Fibroblast of lung (primary cell): ENCODE measurements around the gene GRIN2A. TPM values are rescaled to one million over a fixed set of nuclear protein-coding genes. Genes with fewer than 3 reads are reported as not detected.

Experiments used
- DNase-seq, 2 donors: peaks; one replicate each; pipeline versions ENCODE4 v3.0.0 to v3.0.0-alpha.2; 2010; ENCODE audit warnings: low read depth in 2 of 2
- H2AFZ ChIP-seq: 2 replicates; pipeline ENCODE4 v1.5.1; 2012; ENCODE audit warnings: low read length, control low read depth, inconsistent platforms
- H3K27ac ChIP-seq: 2 replicates; pipeline ENCODE4 v1.5.1; 2011; ENCODE audit warnings: low read length, control low read depth; ENCODE audit not compliant: insufficient read depth
- H3K27me3 ChIP-seq: 2 replicates; pipeline ENCODE4 v1.5.1; 2011; ENCODE audit warnings: mild to moderate bottlenecking, low read length; ENCODE audit not compliant: control insufficient read depth, insufficient read depth
- H3K36me3 ChIP-seq: 2 replicates; pipeline ENCODE4 v1.5.1; 2011; ENCODE audit warnings: low read length; ENCODE audit not compliant: control insufficient read depth, insufficient read depth
- H3K4me1 ChIP-seq: 2 replicates; pipeline ENCODE4 v1.5.1; 2011; ENCODE audit warnings: low read length; ENCODE audit not compliant: control insufficient read depth, insufficient read depth; ENCODE audit errors: extremely low read depth
- H3K4me2 ChIP-seq: 2 replicates; pipeline ENCODE4 v1.5.1; 2011; ENCODE audit warnings: low read length, control low read depth; ENCODE audit not compliant: insufficient read depth; ENCODE audit errors: extremely low read depth
- H3K4me3 ChIP-seq, 4 experiments: fragments of 200-600 bp in 1 of 4; sonication (generic) in 1 of 4; replicated peaks in 1 of 4; 2 replicates each; pipeline ENCODE4 v1.5.1; 2011 to 2016; ENCODE audit warnings: low read length in 4 of 4, low read depth in 3 of 4, mild to moderate bottlenecking in 3 of 4, control low read depth in 2 of 4, inconsistent platforms in 1 of 4, mixed read lengths in 1 of 4; ENCODE audit not compliant: insufficient read depth in 1 of 4; ENCODE audit errors: control extremely low read depth in 1 of 4
- H3K79me2 ChIP-seq: 2 replicates; pipeline ENCODE4 v1.5.1; 2012; ENCODE audit warnings: mild to moderate bottlenecking, low read length, inconsistent platforms; ENCODE audit not compliant: control insufficient read depth, insufficient read depth
- H3K9ac ChIP-seq: 2 replicates; pipeline ENCODE4 v1.5.1; 2011; ENCODE audit warnings: mild to moderate bottlenecking, low read length, control low read depth; ENCODE audit not compliant: insufficient read depth
- H3K9me3 ChIP-seq: 2 replicates; pipeline ENCODE4 v1.5.1; 2012; ENCODE audit warnings: low read depth, low read length; ENCODE audit not compliant: control insufficient read depth, insufficient read depth
- H4K20me1 ChIP-seq: 2 replicates; pipeline ENCODE4 v1.5.1; 2011; ENCODE audit warnings: low read length; ENCODE audit not compliant: control insufficient read depth, insufficient read depth; ENCODE audit errors: extremely low read depth
- EZH2 ChIP-seq: IDR thresholded peaks from 2 replicates; pipeline ENCODE4 v1.5.1; 2012; ENCODE audit warnings: low read length, control low read depth, mild to moderate bottlenecking; ENCODE audit errors: missing control alignments
- polyA plus RNA-seq, 2 donors: library from polyadenylated mRNA; depleted of rRNA in 1 of 2; stranded (reverse) in 1 of 2; unstranded in 1 of 2; fragments of >200 nt; gene quantifications; 2 replicates each; pipeline ENCODE4 v1.2.1, GENCODE V29; 2011 to 2012; ENCODE audit warnings: missing spikeins in 1 of 2
- total RNA-seq: library from RNA; depleted of rRNA; stranded (reverse); fragments of >200 nt; gene quantifications from 2 replicates; pipeline ENCODE4 v1.2.1, GENCODE V29; 2014
- TF ChIP-seq, protein P1 (sequence below), 2 donors: IDR thresholded peaks in 1 of 2; conservative IDR thresholded peaks in 1 of 2; 1 replicate in 1 of 2; 2 replicates in 1 of 2; pipeline ENCODE4 v1.5.1; 2011 to 2012; ENCODE audit warnings: low read length in 2 of 2, control low read depth in 1 of 2, inconsistent platforms in 1 of 2, low read depth in 1 of 2, mild to moderate bottlenecking in 1 of 2

GRIN2A gene
- total and polyA plus RNA-seq, 2 donors (not counting 1 experiment from before 2014, with no cell fraction given) = 0.15 to 0.33 TPM

DNA sequence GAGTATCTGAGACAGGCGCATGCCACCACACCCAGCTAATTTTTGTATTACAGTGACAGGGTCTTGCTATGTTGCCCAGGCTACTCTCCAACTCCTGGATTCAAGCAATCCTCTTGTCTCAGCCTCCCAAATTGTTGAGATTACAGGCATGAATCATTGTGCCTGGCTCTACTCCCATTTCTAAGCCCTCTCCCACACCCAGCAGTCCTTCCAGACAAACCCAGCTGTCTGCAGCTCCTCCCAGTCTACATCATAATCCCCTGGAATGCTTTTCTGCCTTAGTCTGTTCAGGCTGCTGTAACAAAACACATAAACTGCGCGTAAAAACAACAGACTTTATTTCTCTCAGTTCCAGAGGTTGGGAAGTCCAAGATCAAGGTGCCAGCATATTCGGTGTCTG lies 144.5 kb downstream of the GRIN2A start:
- Histone ChIP-seq H3K4me3 (no peak overlapping the region), H3K79me2 (no peaks in the 10 kb centered on the region), H3K27me3 (no peaks in the 10 kb centered on the region), H2AFZ (no peak overlapping the region), H3K9ac (no peak overlapping the region), H3K4me1 (no peaks in the 10 kb centered on the region), H3K4me2 (no peak overlapping the region), H3K27ac (no peak overlapping the region), H4K20me1 (no peaks in the 10 kb centered on the region), H3K36me3 (no peaks in the 10 kb centered on the region), H3K9me3 (no peaks in the 10 kb centered on the region)
- TF ChIP-seq, protein P1, sequence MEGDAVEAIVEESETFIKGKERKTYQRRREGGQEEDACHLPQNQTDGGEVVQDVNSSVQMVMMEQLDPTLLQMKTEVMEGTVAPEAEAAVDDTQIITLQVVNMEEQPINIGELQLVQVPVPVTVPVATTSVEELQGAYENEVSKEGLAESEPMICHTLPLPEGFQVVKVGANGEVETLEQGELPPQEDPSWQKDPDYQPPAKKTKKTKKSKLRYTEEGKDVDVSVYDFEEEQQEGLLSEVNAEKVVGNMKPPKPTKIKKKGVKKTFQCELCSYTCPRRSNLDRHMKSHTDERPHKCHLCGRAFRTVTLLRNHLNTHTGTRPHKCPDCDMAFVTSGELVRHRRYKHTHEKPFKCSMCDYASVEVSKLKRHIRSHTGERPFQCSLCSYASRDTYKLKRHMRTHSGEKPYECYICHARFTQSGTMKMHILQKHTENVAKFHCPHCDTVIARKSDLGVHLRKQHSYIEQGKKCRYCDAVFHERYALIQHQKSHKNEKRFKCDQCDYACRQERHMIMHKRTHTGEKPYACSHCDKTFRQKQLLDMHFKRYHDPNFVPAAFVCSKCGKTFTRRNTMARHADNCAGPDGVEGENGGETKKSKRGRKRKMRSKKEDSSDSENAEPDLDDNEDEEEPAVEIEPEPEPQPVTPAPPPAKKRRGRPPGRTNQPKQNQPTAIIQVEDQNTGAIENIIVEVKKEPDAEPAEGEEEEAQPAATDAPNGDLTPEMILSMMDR (conservative IDR thresholded peaks at IDR 0.05 in 1 of 2, IDR thresholded peaks at IDR 0.05 in 1 of 2; ENCODE audit: low read depth in 1 of 2, low read length in 2 of 2) = no peak
- TF ChIP-seq EZH2 = no peak
- peak in 1 of 2 donors; percentile 64 for DNase-seq

DNA sequence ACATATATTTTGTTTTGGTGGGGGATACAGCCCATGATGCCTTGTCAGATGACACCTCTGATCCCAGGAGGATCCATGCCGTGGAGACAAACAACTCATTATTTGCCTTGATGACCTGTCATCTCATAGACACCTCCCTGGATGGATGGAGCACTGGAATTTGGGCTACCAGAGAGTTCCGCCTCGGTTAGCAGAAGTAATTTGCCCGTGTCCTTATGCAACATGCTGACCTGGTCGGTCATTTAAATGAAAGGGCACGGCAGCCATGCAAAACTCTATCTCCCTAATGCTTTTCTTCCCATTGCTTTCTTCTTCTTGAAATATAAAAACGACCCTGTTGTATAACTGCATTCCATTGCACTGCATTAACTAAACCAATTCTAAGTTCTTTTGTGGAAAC lies 145.3 kb downstream of the GRIN2A start:
- Histone ChIP-seq H3K9me3 (no peaks in the 10 kb centered on the region), H3K79me2 (no peaks in the 10 kb centered on the region), H3K4me3 (no peak overlapping the region), H3K27me3 (no peaks in the 10 kb centered on the region), H3K4me2 (no peak overlapping the region), H4K20me1 (no peaks in the 10 kb centered on the region), H3K4me1 (no peaks in the 10 kb centered on the region), H3K27ac (no peak overlapping the region), H2AFZ (no peak overlapping the region), H3K9ac (no peak overlapping the region), H3K36me3 (no peaks in the 10 kb centered on the region)
- no peak for DNase-seq
- TF ChIP-seq, protein P1 (conservative IDR thresholded peaks at IDR 0.05 in 1 of 2, IDR thresholded peaks at IDR 0.05 in 1 of 2; ENCODE audit: low read depth in 1 of 2, low read length in 2 of 2) = no peak
- TF ChIP-seq EZH2 = no peak

DNA sequence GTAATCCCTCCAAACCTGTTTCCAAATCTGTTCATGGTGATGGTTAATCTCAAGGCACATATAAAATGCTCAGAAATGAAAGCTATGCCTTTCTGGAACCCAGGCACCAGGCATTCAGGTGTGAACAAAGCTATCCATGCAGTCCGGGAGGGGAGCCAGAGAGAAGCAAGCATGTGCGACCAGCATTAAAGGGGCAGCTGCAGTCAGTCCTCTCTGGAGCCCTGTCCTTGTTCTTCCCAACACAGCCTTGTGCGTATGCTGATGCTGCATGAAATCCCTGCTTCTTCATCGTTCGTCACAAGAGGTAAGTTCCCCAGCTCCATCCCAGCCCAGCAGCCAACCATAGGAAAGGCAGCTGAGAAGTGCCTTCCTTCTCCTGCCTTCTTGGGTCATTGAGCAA lies 148.7 kb downstream of the GRIN2A start:
- H3K4me1 ChIP-seq = no peaks in the 10 kb centered on the region
- no peaks in the 10 kb centered on the region for H3K79me2 ChIP-seq
- H2AFZ ChIP-seq = no peak overlapping the region
- no peak for TF ChIP-seq EZH2
- TF ChIP-seq, protein P1 (conservative IDR thresholded peaks at IDR 0.05 in 1 of 2, IDR thresholded peaks at IDR 0.05 in 1 of 2; ENCODE audit: low read depth in 1 of 2, low read length in 2 of 2) = no peak
- H3K27me3 ChIP-seq = no peaks in the 10 kb centered on the region
- H3K9ac ChIP-seq = no peak overlapping the region
- DNase-seq = no peak
- no peak overlapping the region for H3K4me2 ChIP-seq
- H4K20me1 ChIP-seq = no peaks in the 10 kb centered on the region
- H3K9me3 ChIP-seq = no peaks in the 10 kb centered on the region
- H3K36me3 ChIP-seq = no peaks in the 10 kb centered on the region
- no peak overlapping the region for H3K4me3 ChIP-seq
- H3K27ac ChIP-seq = no peak overlapping the region
